MM.1S (cell line): ENCODE results near the gene PACRG.

Experiments used
- DNase-seq: peaks from one replicate; pipeline ENCODE4 v3.0.0-alpha.2; 2015
- H2AFZ ChIP-seq: fragments of 300-600 bp; sonication (generic); 2 replicates; pipeline ENCODE4 v1.6.0; 2016; ENCODE audit warnings: antibody characterized with exemption, low read length
- H3F3A ChIP-seq: fragments of 300-600 bp; sonication (generic); 2 replicates; pipeline ENCODE4 v1.6.1; 2016; ENCODE audit warnings: mild to moderate bottlenecking, antibody characterized with exemption, low read length, moderate library complexity, mixed read lengths; ENCODE audit not compliant: insufficient read depth
- H3K27ac ChIP-seq: fragments of 300-600 bp; sonication (generic); 2 replicates; pipeline ENCODE4 v1.5.1; 2016; ENCODE audit warnings: mild to moderate bottlenecking, low read length
- H3K27me3 ChIP-seq: fragments of 300-600 bp; sonication (generic); replicated peaks from 2 replicates; pipeline ENCODE4 v1.6.0; 2016; ENCODE audit warnings: low read length; ENCODE audit not compliant: insufficient read depth
- H3K36me3 ChIP-seq: fragments of 300-600 bp; sonication (generic); replicated peaks from 2 replicates; pipeline ENCODE4 v1.6.1; 2016; ENCODE audit warnings: mild to moderate bottlenecking, low read length, mixed read lengths; ENCODE audit not compliant: insufficient read depth
- H3K4me1 ChIP-seq: fragments of 300-600 bp; sonication (generic); 2 replicates; pipeline ENCODE4 v1.6.1; 2016; ENCODE audit warnings: low read length, mixed read lengths
- H3K4me2 ChIP-seq: fragments of 300-600 bp; sonication (generic); 2 replicates; pipeline ENCODE4 v1.6.0; 2016; ENCODE audit warnings: low read depth, low read length
- H3K4me3 ChIP-seq: fragments of 300-600 bp; sonication (generic); 2 replicates; pipeline ENCODE4 v1.5.1; 2016; ENCODE audit warnings: low read length, mixed read lengths
- H3K79me2 ChIP-seq: fragments of 300-600 bp; sonication (generic); 2 replicates; pipeline ENCODE4 v1.6.1; 2016; ENCODE audit warnings: mixed run types, low read length, mixed read lengths
- H3K9ac ChIP-seq: fragments of 300-600 bp; sonication (generic); 2 replicates; pipeline ENCODE4 v1.6.1; 2016; ENCODE audit warnings: low read length, mixed read lengths
- H3K9me2 ChIP-seq: fragments of 300-600 bp; sonication (generic); replicated peaks from 2 replicates; pipeline ENCODE4 v1.6.1; 2016; ENCODE audit warnings: mild to moderate bottlenecking, low read length, mixed read lengths; ENCODE audit not compliant: insufficient read depth
- H3K9me3 ChIP-seq: fragments of 300-600 bp; sonication (generic); replicated peaks from 2 replicates; pipeline ENCODE4 v1.6.1; 2016; ENCODE audit warnings: mild to moderate bottlenecking, low read length, mixed read lengths; ENCODE audit not compliant: insufficient read depth
- H4K20me1 ChIP-seq: fragments of 300-600 bp; sonication (generic); 2 replicates; pipeline ENCODE4 v1.6.1; 2016; ENCODE audit warnings: mild to moderate bottlenecking, low read length, moderate library complexity, mixed read lengths; ENCODE audit not compliant: insufficient read depth
- EZH2 ChIP-seq: fragments of 300-600 bp; sonication (generic); optimal IDR thresholded peaks from 2 replicates; pipeline ENCODE3; 2017; ENCODE audit warnings: low read depth, mild to moderate bottlenecking, antibody characterized with exemption, low read length, mixed read lengths
- EZH2phosphoT487 ChIP-seq: fragments of 300-600 bp; sonication (generic); IDR thresholded peaks from 2 replicates; pipeline ENCODE4 v1.6.1; 2018; ENCODE audit warnings: antibody characterized with exemption, low read length
- TF ChIP-seq, protein P1 (sequence below): fragments of 300-600 bp; sonication (generic); IDR thresholded peaks from 2 replicates; pipeline ENCODE4 v1.5.1; 2016; ENCODE audit warnings: antibody characterized with exemption, low read length, mixed read lengths

The PACRG gene

DNA sequence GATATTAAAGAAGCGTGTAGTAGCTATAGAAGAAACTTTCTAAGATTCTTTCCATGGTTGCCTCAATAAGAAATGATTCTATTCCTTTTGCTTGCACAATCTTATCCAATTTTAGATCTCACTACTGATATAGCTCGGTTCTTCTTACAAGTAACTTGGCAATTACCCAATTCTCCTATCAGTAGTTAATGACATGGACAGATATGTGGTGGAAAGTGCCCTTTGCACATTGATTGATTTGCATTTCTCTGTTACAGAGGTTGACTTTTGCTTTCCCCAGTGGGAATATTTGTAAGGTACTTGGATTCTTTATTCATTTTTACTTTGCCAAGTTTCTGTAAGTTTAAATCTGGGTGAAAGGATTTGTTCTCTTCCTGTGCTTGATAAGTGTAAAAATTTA, 593.0 kb downstream of the PACRG start:
- Histone ChIP-seq H3F3A (no peaks in the 10 kb centered on the region), H3K4me3 (no peak overlapping the region), H3K36me3 (no peaks in the 10 kb centered on the region), H2AFZ (no peak overlapping the region), H3K9me2 (no peaks in the 10 kb centered on the region), H3K79me2 (no peaks in the 10 kb centered on the region), H3K4me1 (no peaks in the 10 kb centered on the region), H3K4me2 (no peak overlapping the region), H3K9me3 (no peaks in the 10 kb centered on the region), H3K9ac (no peak overlapping the region), H3K27me3 (no peaks in the 10 kb centered on the region), H3K27ac (no peak overlapping the region), H4K20me1 (no peaks in the 10 kb centered on the region)
- TF ChIP-seq EZH2phosphoT487 (no peak), EZH2 (no peak)
- TF ChIP-seq, protein P1, sequence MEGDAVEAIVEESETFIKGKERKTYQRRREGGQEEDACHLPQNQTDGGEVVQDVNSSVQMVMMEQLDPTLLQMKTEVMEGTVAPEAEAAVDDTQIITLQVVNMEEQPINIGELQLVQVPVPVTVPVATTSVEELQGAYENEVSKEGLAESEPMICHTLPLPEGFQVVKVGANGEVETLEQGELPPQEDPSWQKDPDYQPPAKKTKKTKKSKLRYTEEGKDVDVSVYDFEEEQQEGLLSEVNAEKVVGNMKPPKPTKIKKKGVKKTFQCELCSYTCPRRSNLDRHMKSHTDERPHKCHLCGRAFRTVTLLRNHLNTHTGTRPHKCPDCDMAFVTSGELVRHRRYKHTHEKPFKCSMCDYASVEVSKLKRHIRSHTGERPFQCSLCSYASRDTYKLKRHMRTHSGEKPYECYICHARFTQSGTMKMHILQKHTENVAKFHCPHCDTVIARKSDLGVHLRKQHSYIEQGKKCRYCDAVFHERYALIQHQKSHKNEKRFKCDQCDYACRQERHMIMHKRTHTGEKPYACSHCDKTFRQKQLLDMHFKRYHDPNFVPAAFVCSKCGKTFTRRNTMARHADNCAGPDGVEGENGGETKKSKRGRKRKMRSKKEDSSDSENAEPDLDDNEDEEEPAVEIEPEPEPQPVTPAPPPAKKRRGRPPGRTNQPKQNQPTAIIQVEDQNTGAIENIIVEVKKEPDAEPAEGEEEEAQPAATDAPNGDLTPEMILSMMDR, result no peak
- DNase-seq, result no peak

DNA sequence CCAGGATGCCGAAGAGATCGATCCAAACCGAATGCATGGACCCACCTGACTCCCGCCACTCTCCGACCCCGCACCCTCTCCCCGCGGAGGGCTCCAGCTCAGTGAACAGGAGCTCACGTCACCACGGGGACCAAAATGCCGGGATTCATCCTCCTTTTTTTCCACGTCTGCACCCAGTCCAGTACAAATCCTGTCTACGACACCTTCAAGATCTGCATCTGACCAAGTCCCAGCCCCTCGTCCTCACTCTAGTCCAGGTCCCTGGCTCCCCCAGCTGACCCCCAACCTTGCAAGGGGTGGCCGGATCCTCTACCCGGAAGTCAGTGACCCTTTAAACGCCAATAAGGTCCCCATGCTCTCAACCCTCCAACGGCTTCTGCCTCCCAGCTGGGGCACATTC, 593.9 kb downstream of the PACRG start:
- no peak for DNase-seq
- Histone ChIP-seq H3K36me3 (no peaks in the 10 kb centered on the region), H3K27me3 (no peaks in the 10 kb centered on the region), H3K9me2 (no peaks in the 10 kb centered on the region), H3F3A (no peaks in the 10 kb centered on the region), H3K79me2 (no peaks in the 10 kb centered on the region), H3K27ac (no peak overlapping the region), H3K4me2 (no peak overlapping the region), H3K9me3 (no peaks in the 10 kb centered on the region), H3K4me1 (no peaks in the 10 kb centered on the region), H4K20me1 (no peaks in the 10 kb centered on the region), H3K4me3 (no peak overlapping the region), H3K9ac (no peak overlapping the region), H2AFZ (no peak overlapping the region)
- no peak for TF ChIP-seq EZH2phosphoT487
- TF ChIP-seq, protein P1, result no peak
- no peak for TF ChIP-seq EZH2

DNA sequence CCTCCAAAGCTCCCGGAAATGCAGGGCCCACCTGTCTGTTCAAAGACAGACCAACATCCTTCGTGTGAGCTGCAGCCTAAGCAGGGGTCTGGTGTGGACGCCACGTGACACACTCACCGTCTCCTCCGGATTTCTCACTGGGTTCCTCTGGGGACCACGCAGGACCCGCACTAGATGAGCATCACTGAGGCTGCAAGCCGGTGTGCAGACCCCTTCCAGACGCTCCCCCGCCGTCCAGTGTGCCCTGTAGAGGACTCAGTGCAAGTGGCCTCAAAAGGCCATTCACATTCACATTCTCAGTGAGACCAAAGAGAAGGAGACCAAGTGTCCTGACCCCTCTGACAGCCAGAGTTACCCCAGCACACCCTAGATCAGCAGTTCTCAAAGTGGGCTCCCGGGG, 595.5 kb downstream of the PACRG start:
- Histone ChIP-seq H3K4me2 (no peak overlapping the region), H3K36me3 (no peaks in the 10 kb centered on the region), H3K27ac (no peak overlapping the region), H3K4me3 (no peak overlapping the region), H2AFZ (no peak overlapping the region), H3K79me2 (no peaks in the 10 kb centered on the region), H4K20me1 (no peaks in the 10 kb centered on the region), H3K9me2 (no peaks in the 10 kb centered on the region), H3K4me1 (no peaks in the 10 kb centered on the region), H3K9me3 (no peaks in the 10 kb centered on the region), H3K27me3 (no peaks in the 10 kb centered on the region), H3F3A (no peaks in the 10 kb centered on the region), H3K9ac (no peak overlapping the region)
- DNase-seq, result no peak
- TF ChIP-seq EZH2, result no peak
- TF ChIP-seq EZH2phosphoT487, result no peak

DNA sequence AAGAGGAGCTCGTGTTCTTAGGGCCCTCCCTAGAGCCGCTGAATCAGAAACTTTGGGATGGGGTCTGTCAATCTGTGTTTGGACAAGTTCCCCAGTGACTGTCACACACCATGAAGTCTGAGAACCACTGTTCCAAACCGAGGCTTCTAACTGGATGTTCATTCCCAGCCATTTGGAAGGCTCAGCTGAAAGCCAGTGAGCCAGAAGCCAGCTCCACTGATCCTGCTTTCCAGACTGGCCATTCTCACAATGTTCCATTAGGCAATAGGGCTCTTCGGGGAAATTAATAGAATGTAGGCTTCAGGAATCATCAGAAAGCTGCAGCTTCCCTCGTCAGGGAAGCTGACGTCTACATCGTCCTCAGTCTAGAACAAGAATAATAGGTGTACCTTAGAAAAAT, 595.9 kb downstream of the PACRG start:
- Histone ChIP-seq H4K20me1 (no peaks in the 10 kb centered on the region), H3K4me1 (no peaks in the 10 kb centered on the region), H3F3A (no peaks in the 10 kb centered on the region), H2AFZ (no peak overlapping the region), H3K27ac (no peak overlapping the region), H3K4me2 (no peak overlapping the region), H3K36me3 (no peaks in the 10 kb centered on the region), H3K9ac (no peak overlapping the region), H3K9me2 (no peaks in the 10 kb centered on the region), H3K79me2 (no peaks in the 10 kb centered on the region), H3K9me3 (no peaks in the 10 kb centered on the region), H3K27me3 (no peaks in the 10 kb centered on the region), H3K4me3 (no peak overlapping the region)
- DNase-seq, result no peak
- TF ChIP-seq, protein P1, result no peak
- TF ChIP-seq EZH2phosphoT487, result no peak
- TF ChIP-seq EZH2, result no peak
